Endothelial cell of umbilical vein (primary cell): ENCODE measurements around the gene BRCA2. TPM values are rescaled to one million over a fixed set of nuclear protein-coding genes. Genes with fewer than 3 reads are reported as not detected.

Source experiments
- BruUV-seq: library from RNA; stranded (reverse); fragments of 400-500 nt; replicated peaks from 2 replicates; lab custom pipeline; 2021; lab: Mats Ljungman, UMichigan
- CTCF ChIA-PET: fragments of 300-600, 350-600 bp; sonication (Branson Sonifier 250); formaldehyde crosslinking; loops from one replicate; lab custom pipeline; 2021; ENCODE audit warnings: antibody characterized with exemption, inconsistent platforms; lab: Charles Lee
- POLR2A ChIA-PET: fragments of 300-600, 350-600 bp; sonication (Branson Sonifier 250); formaldehyde crosslinking; loops from one replicate; lab custom pipeline; 2021; ENCODE audit warnings: antibody characterized with exemption, inconsistent platforms; lab: Charles Lee
- DNase-seq: peaks from one replicate; pipeline ENCODE4 v3.0.0-alpha.2; 2011; ENCODE audit warnings: low read depth, low spot score
- FAIRE-seq: peaks from 2 replicates; lab custom pipeline; 2011; peaks lifted over from hg19 to GRCh38; lab: Jason Lieb, UNC
- H2AFZ ChIP-seq: 2 replicates; pipeline ENCODE4 v1.6.0; 2012; ENCODE audit warnings: low read depth, low read length, control low read depth, inconsistent platforms
- H3K27ac ChIP-seq: 2 replicates; pipeline ENCODE4 v1.5.1; 2011; ENCODE audit warnings: low read depth, mild to moderate bottlenecking, control low read depth, low read length, moderate library complexity; ENCODE audit not compliant: insufficient read depth
- H3K27me3 ChIP-seq, 2 experiments: 2 replicates each; pipeline versions ENCODE4 v1.6.0 to v1.6.1; 2011; ENCODE audit warnings: low read length in 2 of 2, mixed read lengths in 1 of 2; ENCODE audit not compliant: control insufficient read depth in 2 of 2, insufficient read depth in 2 of 2
- H3K36me3 ChIP-seq, 2 experiments: 2 replicates in 1 of 2; 3 replicates in 1 of 2; pipeline ENCODE4 v1.5.1; 2011; ENCODE audit warnings: low read length in 2 of 2, mild to moderate bottlenecking in 1 of 2, moderate library complexity in 1 of 2; ENCODE audit not compliant: control insufficient read depth in 2 of 2, insufficient read depth in 2 of 2; ENCODE audit errors: extremely low read depth in 1 of 2
- H3K4me1 ChIP-seq: 3 replicates; pipeline ENCODE4 v1.5.1; 2011; ENCODE audit warnings: mild to moderate bottlenecking, low read length; ENCODE audit not compliant: control insufficient read depth, insufficient read depth; ENCODE audit errors: extremely low read depth
- H3K4me2 ChIP-seq: 2 replicates; pipeline ENCODE4 v1.6.1; 2011; ENCODE audit warnings: low read length, control low read depth, mixed read lengths; ENCODE audit not compliant: insufficient read depth
- H3K4me3 ChIP-seq, 3 experiments: fragments of 200-600 bp in 1 of 3; sonication (generic), shearing (Covaris generic) in 1 of 3; replicated peaks in 1 of 3; 2 replicates each; pipeline ENCODE4 v1.5.1; 2011 to 2016; ENCODE audit warnings: control low read depth in 3 of 3, low read length in 3 of 3, mild to moderate bottlenecking in 2 of 3, inconsistent platforms in 1 of 3, low read depth in 1 of 3, moderate library complexity in 1 of 3; ENCODE audit not compliant: insufficient read depth in 1 of 3
- H3K79me2 ChIP-seq: 2 replicates; pipeline ENCODE4 v1.6.0; 2012; ENCODE audit warnings: low read length, inconsistent platforms; ENCODE audit not compliant: control insufficient read depth, insufficient read depth
- H3K9ac ChIP-seq: replicated peaks from 2 replicates; pipeline ENCODE3; 2011; ENCODE audit warnings: low read length, control low read depth; ENCODE audit not compliant: insufficient read depth; ENCODE audit errors: extremely low read depth
- H3K9me1 ChIP-seq: replicated peaks from 3 replicates; pipeline ENCODE4 v1.6.0; 2011; ENCODE audit warnings: mild to moderate bottlenecking, low read length; ENCODE audit not compliant: control insufficient read depth, insufficient read depth; ENCODE audit errors: extremely low read depth
- H3K9me3 ChIP-seq: replicated peaks from 2 replicates; pipeline ENCODE4 v1.5.1; 2012; ENCODE audit warnings: low read length, inconsistent platforms; ENCODE audit not compliant: control insufficient read depth, insufficient read depth
- H4K20me1 ChIP-seq: replicated peaks from 2 replicates; pipeline ENCODE3; 2011; ENCODE audit warnings: mild to moderate bottlenecking, low read length; ENCODE audit not compliant: control insufficient read depth, insufficient read depth; ENCODE audit errors: extremely low read depth
- EZH2 ChIP-seq: IDR thresholded peaks from 2 replicates; pipeline ENCODE4 v1.6.1; 2012; ENCODE audit warnings: borderline replicate concordance, low read depth, mild to moderate bottlenecking, moderate library complexity, low read length, inconsistent platforms; ENCODE audit not compliant: severe bottlenecking
- FOS ChIP-seq: IDR thresholded peaks from 2 replicates; pipeline ENCODE4 v1.6.1; 2011; ENCODE audit warnings: mild to moderate bottlenecking, low read length, moderate library complexity, borderline replicate concordance; ENCODE audit not compliant: insufficient read depth
- GATA2 ChIP-seq: IDR thresholded peaks from 2 replicates; pipeline ENCODE4 v1.7.0; 2011; ENCODE audit warnings: low read depth, mild to moderate bottlenecking, moderate library complexity, mixed read lengths, low read length; ENCODE audit not compliant: insufficient read length, insufficient read depth
- JUN ChIP-seq: IDR thresholded peaks from 2 replicates; pipeline ENCODE4 v1.6.1; 2011; ENCODE audit warnings: borderline replicate concordance, low read depth; ENCODE audit not compliant: insufficient read length, insufficient read depth
- MAX ChIP-seq: IDR thresholded peaks from 2 replicates; pipeline ENCODE4 v1.6.1; 2011; ENCODE audit not compliant: insufficient read depth, insufficient read length
- MYC ChIP-seq: IDR thresholded peaks from one replicate; pipeline ENCODE4 v1.6.1; 2011; ENCODE audit warnings: mild to moderate bottlenecking, low read depth, low read length
- POLR2A ChIP-seq: IDR thresholded peaks from 2 replicates; pipeline ENCODE4 v1.6.1; 2012; ENCODE audit warnings: low read depth, mild to moderate bottlenecking, control low read depth, low read length
- POLR2AphosphoS5 ChIP-seq: IDR thresholded peaks from 2 replicates; pipeline ENCODE4 v1.6.1; 2012; ENCODE audit warnings: low read depth, mild to moderate bottlenecking, control low read depth, low read length, moderate library complexity; ENCODE audit not compliant: insufficient read depth
- dilution Hi-C: fragments of 300-500 bp; cut with MboI; formaldehyde crosslinking; loops from one replicate; pipeline ENCODE4 v1.15.0; 2019; ENCODE audit warnings: low sequenced_read_pairs; ENCODE audit not compliant: extremely low pct_ligation_motif_present
- intact Hi-C: fragments of 100-400 bp; cut with micrococcal nuclease; formaldehyde crosslinking; loops from one replicate; pipeline ENCODE4 v1.10.0; 2022
- polyA plus RNA-seq, 4 experiments: library from polyadenylated mRNA; depleted of rRNA in 3 of 4; stranded (reverse) in 3 of 4; unstranded in 1 of 4; fragments of >200 nt; gene quantifications; 2 replicates each; pipeline versions ENCODE4 v1.2.1 to v1.2.3, GENCODE V29; 2011 to 2012; ENCODE audit warnings: missing spikeins in 1 of 4
- total RNA-seq: library from RNA; stranded (reverse); gene quantifications from 2 replicates; pipeline ENCODE4 v1.2.3, GENCODE V29; 2021
- TF ChIP-seq, protein P1 (sequence below), 2 donors: IDR thresholded peaks; 1 replicate in 1 of 2; 2 replicates in 1 of 2; pipeline ENCODE4 v1.5.1; 2011; ENCODE audit warnings: low read length in 2 of 2, mild to moderate bottlenecking in 2 of 2, moderate library complexity in 2 of 2, control low read depth in 1 of 2, inconsistent platforms in 1 of 2, low read depth in 1 of 2; ENCODE audit not compliant: insufficient read depth in 1 of 2; ENCODE audit errors: extremely low read depth in 1 of 2

BRCA2 gene
- total and polyA plus RNA-seq, 2 donors (not counting 3 experiments of a cell fraction or from before 2014, with no cell fraction given) = 2.9 to 17.5 TPM

GRCh38 chr13:32432856-32433255 is 117.5 kb downstream of the BRCA2 start:
- no peaks in the 10 kb centered on the region for H3K36me3 ChIP-seq
- CTCF ChIA-PET = no interaction called here
- intact Hi-C loops = no loop called here
- H3K4me3 ChIP-seq = no peak overlapping the region
- DNase-seq (no peak), FAIRE-seq (no peak)
- TF ChIP-seq FOS (no peak), MAX (no peak), POLR2A (no peak), EZH2 (no peak), POLR2AphosphoS5 (no peak), MYC (no peak), GATA2 (no peak), JUN (no peak)
- TF ChIP-seq, protein P1, sequence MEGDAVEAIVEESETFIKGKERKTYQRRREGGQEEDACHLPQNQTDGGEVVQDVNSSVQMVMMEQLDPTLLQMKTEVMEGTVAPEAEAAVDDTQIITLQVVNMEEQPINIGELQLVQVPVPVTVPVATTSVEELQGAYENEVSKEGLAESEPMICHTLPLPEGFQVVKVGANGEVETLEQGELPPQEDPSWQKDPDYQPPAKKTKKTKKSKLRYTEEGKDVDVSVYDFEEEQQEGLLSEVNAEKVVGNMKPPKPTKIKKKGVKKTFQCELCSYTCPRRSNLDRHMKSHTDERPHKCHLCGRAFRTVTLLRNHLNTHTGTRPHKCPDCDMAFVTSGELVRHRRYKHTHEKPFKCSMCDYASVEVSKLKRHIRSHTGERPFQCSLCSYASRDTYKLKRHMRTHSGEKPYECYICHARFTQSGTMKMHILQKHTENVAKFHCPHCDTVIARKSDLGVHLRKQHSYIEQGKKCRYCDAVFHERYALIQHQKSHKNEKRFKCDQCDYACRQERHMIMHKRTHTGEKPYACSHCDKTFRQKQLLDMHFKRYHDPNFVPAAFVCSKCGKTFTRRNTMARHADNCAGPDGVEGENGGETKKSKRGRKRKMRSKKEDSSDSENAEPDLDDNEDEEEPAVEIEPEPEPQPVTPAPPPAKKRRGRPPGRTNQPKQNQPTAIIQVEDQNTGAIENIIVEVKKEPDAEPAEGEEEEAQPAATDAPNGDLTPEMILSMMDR (IDR thresholded peaks at IDR 0.05; ENCODE audit: extremely low read depth in 1 of 2, insufficient read depth in 1 of 2, low read depth in 1 of 2, low read length in 2 of 2) = no peak
- no peaks in the 10 kb centered on the region for H3K9me3 ChIP-seq
- H4K20me1 ChIP-seq = no peaks in the 10 kb centered on the region
- no peaks in the 10 kb centered on the region for H3K27me3 ChIP-seq
- H3K79me2 ChIP-seq = no peaks in the 10 kb centered on the region
- POLR2A ChIA-PET = no interaction called here
- H3K9ac ChIP-seq = no peak overlapping the region
- BruUV-seq = no TSS peak
- no peak overlapping the region for H3K4me2 ChIP-seq
- dilution Hi-C loops = no loop called here
- H3K9me1 ChIP-seq = no peaks in the 10 kb centered on the region
- H2AFZ ChIP-seq = no peak overlapping the region
- H3K4me1 ChIP-seq = peaks cover 7% of the 10 kb centered on the region
- H3K27ac ChIP-seq = no peak overlapping the region
